NCI-H2029 (cell line): ENCODE results near the gene CCL13.

ENCODE experiments used
- DNase-seq: peaks from one replicate; lab custom pipeline; 2025; lab: John Stamatoyannopoulos, UW

Gene CCL13

DNA sequence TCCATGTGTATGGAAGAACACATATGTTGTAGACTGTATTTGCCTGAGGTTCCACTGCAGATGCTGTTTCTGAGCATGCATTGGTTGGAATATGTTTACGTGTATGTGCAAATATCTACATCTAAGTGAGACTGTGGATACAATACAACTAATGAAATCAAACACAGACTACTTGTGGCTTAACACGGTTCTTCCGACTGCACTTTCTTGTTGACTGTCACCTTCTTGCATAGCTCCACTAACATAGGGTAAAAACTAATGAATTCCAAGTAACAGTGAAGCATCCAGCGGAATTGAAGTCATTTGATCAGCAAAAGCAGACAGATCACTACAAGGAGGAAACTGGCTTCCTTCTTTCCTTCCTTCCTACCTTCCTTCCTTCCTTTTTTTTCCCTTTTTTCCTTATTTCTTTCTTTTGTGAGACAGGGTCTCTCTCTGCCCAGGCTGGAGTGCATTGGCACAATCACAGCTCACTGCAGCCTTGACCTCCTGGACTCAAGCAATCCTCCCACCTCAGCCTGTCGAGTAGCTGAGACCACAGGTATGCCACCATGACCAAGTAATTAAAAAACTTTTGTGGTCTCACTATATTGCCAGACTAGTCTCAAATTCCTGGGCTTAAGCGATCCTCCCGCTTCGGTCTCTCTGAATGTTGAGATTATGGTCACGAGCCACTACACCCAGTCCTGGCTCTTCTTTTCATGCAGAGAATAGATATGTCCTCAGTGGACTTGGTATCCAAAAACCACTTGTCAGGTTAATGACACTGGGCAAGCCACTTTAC lies 28.7 kb downstream of the CCL13 start:
- no peak for DNase-seq

GRCh38 chr17:34386343-34386696 lies 30.0 kb downstream of the CCL13 start:
- DNase-seq, result no peak

GRCh38 chr17:34386697-34387550 lies 30.6 kb downstream of the CCL13 start:
- DNase-seq, result no peak

GRCh38 chr17:34387566-34387965 lies 31.3 kb downstream of the CCL13 start:
- no peak for DNase-seq

DNA sequence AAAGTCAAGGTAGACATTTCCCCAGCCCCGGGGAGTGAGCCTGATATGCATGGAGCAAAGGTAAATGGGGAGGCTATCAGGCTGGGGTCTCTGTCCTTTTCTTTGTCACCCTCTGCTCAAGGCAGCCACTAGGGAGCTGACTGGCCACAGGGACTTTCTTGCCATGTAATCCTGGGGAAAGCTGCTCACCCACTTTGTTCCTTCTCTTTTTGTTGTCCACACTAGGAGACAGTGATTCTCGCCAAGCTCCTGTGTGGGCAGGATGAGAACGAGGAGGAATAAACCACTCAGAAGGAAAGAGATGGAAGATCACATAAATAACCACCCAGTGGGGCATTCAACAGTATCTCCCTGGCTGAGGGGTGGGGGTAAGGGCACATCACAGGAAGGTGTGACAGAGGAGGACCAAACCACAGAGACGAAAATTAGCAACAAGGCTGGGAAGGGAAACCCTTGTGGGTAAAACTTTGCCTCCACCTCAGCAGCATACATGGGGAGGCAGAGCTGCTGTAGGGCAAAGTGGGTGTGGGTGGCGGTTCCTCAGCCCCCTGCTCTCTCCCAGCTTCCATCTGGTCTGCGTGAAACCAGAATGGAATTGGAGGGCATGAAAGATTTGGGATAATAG lies 33.0 kb downstream of the CCL13 start:
- no peak for DNase-seq

- no peak for DNase-seq
Measured at GRCh38 chr17:34390649-34391048, 34.4 kb downstream of the CCL13 start.

- DNase-seq, result no peak
Measured at GRCh38 chr17:34391241-34391640, 35.0 kb downstream of the CCL13 start.

GRCh38 chr17:34393401-34393800 lies 37.1 kb downstream of the CCL13 start:
- DNase-seq, result peak; percentile 43

- no peak for DNase-seq
Measured at GRCh38 chr17:34397265-34397664, 41.0 kb downstream of the CCL13 start.

DNA sequence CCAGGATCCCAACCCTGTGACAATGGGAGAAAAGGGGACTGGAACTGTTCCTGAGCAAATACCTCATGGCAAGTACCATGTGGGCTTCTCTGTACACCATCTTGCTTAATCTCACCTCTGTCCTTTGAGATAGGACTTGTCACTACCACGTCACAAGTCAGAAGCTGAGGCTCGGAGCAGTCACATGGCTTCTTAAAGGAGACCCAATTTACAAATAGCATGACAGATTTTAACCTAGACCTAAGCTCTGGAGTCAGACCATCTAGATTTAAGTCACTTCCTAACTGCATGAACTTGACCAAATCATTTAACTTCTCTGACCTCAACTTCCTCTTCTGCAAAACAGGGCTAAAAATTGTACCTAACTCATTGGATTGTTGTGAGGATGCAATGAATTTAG lies 42.7 kb downstream of the CCL13 start:
- DNase-seq, result no peak

DNA sequence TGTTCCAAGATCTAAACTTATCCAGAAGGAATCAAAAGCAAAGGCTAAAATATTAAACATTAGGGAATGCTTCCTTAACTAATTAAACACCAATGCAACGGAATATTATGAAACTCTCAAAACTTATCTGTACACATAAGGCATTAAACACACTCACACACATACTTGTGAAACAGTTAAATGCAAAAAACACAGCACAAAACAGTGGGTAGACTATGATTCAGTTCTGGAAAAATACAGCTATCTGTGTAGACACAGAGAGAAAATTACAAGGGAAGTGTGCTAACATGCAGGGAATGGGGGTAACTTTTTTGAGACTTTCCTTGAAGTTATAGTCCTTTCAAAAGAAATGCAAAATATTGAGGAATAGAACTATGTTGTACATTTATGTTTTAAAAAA lies 43.4 kb downstream of the CCL13 start:
- no peak for DNase-seq

DNA sequence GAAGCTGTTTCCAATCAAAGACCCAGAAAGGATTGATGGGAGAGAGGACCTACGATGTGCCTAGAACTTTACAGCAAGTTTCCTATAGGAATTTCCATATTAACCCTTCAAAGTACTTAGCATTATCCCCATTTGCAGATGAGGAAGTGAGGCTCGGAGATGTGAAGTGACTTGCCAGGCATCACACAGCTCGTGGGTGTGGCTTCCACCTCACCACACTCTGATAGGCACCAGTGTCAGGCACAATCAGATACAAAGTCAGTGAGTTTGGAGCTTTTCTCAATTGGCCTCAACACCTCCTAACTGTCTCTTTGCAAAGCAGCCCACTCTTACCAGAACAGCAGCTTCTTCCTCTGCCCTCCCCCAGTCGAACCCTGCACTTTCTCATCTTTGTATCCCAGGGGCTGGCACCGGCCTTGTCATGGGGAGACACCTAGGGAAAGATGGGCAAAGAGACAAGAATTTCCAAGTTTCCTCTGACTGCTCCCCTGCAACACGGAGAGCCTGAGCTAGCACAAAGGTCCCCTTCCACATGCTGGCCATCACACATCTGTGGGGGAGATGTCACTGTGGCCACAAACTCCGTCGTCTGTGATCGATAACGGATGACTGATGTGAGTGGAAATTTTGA lies 44.1 kb downstream of the CCL13 start:
- no peak for DNase-seq

DNA sequence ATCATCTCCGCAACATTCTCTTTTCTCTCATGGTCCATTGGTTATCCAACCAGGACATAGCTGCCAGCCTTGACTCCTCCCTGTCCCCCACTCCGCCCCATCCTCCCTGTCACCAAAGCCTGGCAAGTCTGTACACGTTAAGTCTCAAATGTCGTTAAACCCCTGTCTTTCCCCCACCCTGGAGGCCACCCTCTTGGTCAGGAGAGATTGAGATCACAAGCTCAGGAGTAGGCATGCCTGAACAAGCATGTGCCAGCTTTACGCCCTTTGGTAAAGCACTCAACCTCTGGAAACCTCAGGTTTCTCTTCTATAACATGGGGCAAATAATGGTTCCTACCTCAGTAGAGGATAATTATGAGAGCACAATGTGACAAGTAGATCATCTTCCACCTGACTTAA lies 44.9 kb downstream of the CCL13 start:
- no peak for DNase-seq

DNA sequence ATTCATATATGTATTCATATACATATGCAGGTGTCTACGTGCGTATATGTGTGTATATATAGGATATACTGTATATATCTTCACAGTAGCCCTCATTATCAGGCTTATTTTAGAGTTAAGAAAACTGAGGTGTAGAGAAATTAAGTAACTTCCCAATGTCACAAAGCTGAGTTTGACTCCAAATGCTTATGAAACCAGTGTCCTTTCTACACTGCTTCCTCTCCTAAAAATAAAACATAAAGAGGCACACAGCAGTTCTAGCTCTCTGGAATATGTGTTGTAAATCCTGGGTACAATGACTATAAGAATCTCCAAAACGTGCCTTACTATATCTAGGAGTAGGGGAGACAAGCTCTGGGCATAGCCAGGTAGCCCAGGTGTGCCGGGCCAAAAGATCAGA lies 46.7 kb downstream of the CCL13 start:
- no peak for DNase-seq

DNA sequence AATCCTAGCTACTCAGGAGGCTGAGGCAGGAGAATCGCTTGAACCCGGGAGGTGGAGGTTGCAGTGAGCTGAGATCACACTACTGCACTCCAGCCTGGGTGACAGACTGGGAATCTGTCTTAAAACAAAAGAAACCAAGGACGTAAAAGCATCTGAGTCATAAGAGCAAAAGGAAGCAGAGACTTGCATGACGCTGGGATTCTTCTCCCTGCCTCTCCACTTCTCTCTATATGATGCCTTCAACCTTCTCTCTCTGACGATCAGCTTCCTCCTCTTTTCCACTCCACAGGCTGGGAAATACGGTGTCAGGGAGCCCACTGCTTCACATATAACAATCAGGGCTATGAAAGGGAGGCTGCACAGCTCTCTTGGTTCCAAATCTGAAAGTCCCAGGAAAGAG lies 49.9 kb downstream of the CCL13 start:
- no peak for DNase-seq
